SK-N-SH treated with all-trans-retinoic acid at 6 μM for 48 hours (cell line): Measurements from ENCODE around the gene GRIK2.

ENCODE experiments used
- ARNTL ChIP-seq: fragments of 450-650 bp; formaldehyde crosslinking; IDR thresholded peaks from 2 replicates; pipeline ENCODE4 v1.5.0; 2020; ENCODE audit warnings: low read depth, mild to moderate bottlenecking, moderate library complexity, borderline replicate concordance
- SNAI2 ChIP-seq: fragments of 250-450 bp; sonication (Bioruptor Pico); IDR thresholded peaks from 2 replicates; pipeline ENCODE4 v1.5.0; 2020; ENCODE audit warnings: mild to moderate bottlenecking, moderate library complexity
- TCF4 ChIP-seq: fragments of 250-450 bp; sonication (Bioruptor Pico); IDR thresholded peaks from 2 replicates; pipeline ENCODE4 v1.8.0; 2021; ENCODE audit warnings: mild to moderate bottlenecking, moderate library complexity, borderline replicate concordance
- TSHZ2 ChIP-seq: fragments of 250-450 bp; sonication (Bioruptor Pico); IDR thresholded peaks from 2 replicates; pipeline ENCODE4 v1.5.0; 2020; ENCODE audit warnings: mild to moderate bottlenecking, moderate library complexity

- TF ChIP-seq TCF4 (CRISPR knock-in tag), result no peak
- TF ChIP-seq TSHZ2 (CRISPR knock-in tag), result no peak
- no peak for TF ChIP-seq ARNTL
- TF ChIP-seq SNAI2 (CRISPR knock-in tag), result no peak
These were observed 629.3 kb downstream of the GRIK2 start for GRCh38 chr6:102022803-102023202.
